ENCODE measurements around the gene C6orf15.

The C6orf15 gene

DNA sequence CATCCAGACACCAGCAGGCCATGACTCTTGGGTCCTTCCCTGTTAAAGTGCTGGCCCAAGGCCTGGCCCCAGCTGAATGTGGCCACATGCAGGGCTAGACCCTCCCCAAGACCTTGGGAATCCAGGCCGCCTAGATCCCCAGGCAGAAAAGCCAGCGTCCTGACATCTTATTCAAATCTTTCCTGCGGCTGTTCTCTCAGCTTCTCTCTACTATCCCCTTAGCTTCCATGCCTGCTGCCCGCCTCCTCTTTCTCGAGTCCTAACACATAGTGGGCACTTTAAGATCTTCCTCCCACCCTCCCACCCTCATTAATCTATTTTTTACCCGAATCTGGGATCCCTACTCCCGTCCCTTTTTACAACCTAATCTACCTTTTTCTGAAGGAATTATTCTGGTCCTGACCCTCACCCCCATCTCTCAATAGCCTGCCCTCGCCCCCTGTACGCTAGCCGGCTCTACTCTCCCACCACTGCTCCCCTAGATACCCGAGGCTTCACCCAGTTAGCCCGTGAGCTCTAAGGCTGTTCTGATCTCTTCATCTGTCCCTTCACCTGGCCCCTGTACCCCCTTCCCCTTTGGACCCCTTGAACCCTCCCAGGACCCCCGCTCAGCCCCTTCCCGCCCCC is 45.3 kb upstream of the C6orf15 start, which contains the start of gene CCHCR1:
Gene CCHCR1 (minus strand): TSS at position 290 of the 627 bp plus-strand sequence. CDS start 202 bp downstream, at position 88.
- peak within 1 kb of the TSS; percentile 86 for H3K4me3 ChIP-seq (replicated peaks; ENCODE audit: low read depth, low read length)
- DNase-seq (ENCODE audit: extremely low read depth, insufficient read length), result no peak
- TF ChIP-seq, protein P1, sequence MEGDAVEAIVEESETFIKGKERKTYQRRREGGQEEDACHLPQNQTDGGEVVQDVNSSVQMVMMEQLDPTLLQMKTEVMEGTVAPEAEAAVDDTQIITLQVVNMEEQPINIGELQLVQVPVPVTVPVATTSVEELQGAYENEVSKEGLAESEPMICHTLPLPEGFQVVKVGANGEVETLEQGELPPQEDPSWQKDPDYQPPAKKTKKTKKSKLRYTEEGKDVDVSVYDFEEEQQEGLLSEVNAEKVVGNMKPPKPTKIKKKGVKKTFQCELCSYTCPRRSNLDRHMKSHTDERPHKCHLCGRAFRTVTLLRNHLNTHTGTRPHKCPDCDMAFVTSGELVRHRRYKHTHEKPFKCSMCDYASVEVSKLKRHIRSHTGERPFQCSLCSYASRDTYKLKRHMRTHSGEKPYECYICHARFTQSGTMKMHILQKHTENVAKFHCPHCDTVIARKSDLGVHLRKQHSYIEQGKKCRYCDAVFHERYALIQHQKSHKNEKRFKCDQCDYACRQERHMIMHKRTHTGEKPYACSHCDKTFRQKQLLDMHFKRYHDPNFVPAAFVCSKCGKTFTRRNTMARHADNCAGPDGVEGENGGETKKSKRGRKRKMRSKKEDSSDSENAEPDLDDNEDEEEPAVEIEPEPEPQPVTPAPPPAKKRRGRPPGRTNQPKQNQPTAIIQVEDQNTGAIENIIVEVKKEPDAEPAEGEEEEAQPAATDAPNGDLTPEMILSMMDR (IDR thresholded peaks at IDR 0.05; ENCODE audit: insufficient read depth, low read length, poor library complexity, severe bottlenecking), result no peak
- no peaks in the 10 kb centered on the region for H3K27me3 ChIP-seq (replicated peaks; ENCODE audit: control insufficient read depth, insufficient read depth, low read length)
- H3K36me3 ChIP-seq (ENCODE audit: control insufficient read depth, insufficient read depth, low read length), result peaks cover 3% of the 10 kb centered on the region; the same call in 1 of the 2 replicates

DNA sequence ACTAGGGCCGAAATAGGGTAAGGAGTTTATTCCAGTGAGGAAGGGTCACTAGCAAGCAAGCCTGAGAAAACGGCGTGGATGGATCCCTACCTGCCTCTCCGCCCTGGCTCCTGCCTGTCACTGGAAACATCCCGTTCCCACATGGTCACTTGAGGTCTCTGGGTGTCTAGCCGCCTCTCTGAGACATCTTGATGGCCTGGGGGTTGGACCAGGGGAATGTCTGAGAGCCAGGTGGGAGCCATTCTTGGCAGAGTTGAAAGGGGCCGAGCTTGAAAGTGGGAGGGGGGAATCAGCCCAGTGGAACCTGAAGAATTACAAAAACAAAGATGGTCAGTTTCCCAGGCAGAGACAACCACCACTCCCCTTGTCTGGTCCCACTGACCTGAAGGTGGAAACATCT is 44.3 kb upstream of the C6orf15 start:
- no peaks in the 10 kb centered on the region; the same call in 1 of the 2 replicates for H3K36me3 ChIP-seq (ENCODE audit: control insufficient read depth, insufficient read depth, low read length)
- DNase-seq (ENCODE audit: extremely low read depth, insufficient read length), result no peak
- H3K4me3 ChIP-seq (replicated peaks; ENCODE audit: low read depth, low read length), result no peak overlapping the region
- TF ChIP-seq, protein P1 (IDR thresholded peaks at IDR 0.05; ENCODE audit: insufficient read depth, low read length, poor library complexity, severe bottlenecking), result no peak
- H3K27me3 ChIP-seq (replicated peaks; ENCODE audit: control insufficient read depth, insufficient read depth, low read length), result no peaks in the 10 kb centered on the region

DNA sequence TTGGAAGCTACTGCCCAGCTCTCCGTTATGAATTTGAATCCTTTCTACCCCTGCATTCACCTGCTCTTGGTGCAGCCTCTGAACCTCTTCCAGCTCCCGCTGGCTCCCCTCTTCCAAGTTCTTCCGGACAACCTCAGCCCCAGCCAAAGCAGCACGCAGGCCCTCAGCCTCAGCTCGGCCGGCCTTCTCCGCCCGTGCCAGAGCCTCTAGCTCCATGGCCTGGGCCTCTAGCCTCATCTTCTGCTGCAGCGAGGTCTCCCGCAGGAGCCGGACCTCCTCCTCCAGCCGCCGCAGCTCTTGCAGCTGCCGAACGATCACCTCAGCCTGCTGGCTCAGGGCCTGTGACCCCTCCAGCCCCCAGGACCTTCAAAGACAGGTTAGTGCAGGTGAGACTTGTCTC is 42.1 kb upstream of the C6orf15 start:
- peaks cover 5% of the 10 kb centered on the region for H3K36me3 ChIP-seq (ENCODE audit: control insufficient read depth, insufficient read depth, low read length)
- no peak for DNase-seq (ENCODE audit: extremely low read depth, insufficient read length)
- no peaks in the 10 kb centered on the region for H3K27me3 ChIP-seq (replicated peaks; ENCODE audit: control insufficient read depth, insufficient read depth, low read length)
- H3K4me3 ChIP-seq (replicated peaks; ENCODE audit: low read depth, low read length), result no peak overlapping the region
- TF ChIP-seq, protein P1 (IDR thresholded peaks at IDR 0.05; ENCODE audit: insufficient read depth, low read length, poor library complexity, severe bottlenecking), result no peak

DNA sequence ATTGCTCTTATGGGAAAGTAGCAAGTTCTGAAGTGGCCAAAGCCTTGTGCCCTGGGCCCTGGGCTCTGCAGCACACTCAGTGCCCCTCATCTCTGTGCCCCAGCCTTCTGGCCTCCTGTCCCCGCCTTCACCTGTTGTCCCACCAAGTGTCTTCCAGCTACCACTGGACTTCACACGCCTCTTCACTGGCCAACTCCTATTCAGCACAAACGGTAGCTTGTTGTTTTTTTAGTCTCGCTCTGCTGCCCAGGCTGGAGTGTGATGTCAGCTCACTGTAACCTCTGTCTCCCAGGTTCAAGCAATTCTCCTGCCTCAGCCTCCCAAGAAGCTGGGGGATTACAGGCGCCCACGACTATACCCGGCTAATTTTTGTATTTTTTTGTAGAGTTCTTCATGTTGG is 40.4 kb upstream of the C6orf15 start:
- TF ChIP-seq, protein P1 (IDR thresholded peaks at IDR 0.05; ENCODE audit: insufficient read depth, low read length, poor library complexity, severe bottlenecking), result no peak
- Histone ChIP-seq H3K27me3 (replicated peaks; ENCODE audit: control insufficient read depth, insufficient read depth, low read length) (no peaks in the 10 kb centered on the region), H3K4me3 (replicated peaks; ENCODE audit: low read depth, low read length) (no peak overlapping the region), H3K36me3 (ENCODE audit: control insufficient read depth, insufficient read depth, low read length) (peaks cover 8% of the 10 kb centered on the region)
- DNase-seq (ENCODE audit: extremely low read depth, insufficient read length), result no peak

DNA sequence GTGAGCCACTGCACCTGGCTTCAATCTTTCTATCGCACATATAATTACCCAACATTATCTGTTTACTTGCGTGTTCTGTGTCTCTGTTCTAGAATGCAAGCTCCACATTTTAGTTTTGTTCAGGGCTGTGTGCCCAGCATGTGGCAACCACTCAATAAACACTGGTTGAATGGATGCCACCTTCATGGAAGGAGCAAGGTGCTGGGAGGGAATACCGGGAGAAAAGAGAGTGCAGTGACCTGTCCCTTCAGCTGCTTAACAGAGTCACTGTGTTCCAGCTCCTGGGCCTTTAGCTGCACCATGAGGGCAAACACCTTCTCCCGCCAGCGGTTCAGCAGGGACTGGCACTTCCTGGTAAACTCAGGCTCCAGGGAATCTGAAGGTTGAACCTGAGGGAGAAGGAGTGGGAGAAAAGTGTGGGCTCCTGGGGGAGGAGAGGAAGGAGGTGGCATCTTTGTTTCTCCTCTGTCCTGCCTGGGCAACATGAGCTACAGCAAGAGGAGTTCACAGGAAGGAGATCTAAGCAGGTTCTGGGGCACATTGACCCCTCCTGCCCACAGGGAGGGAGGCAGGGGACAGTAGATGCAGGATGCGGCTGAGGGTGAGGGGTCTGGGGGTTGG is 37.6 kb upstream of the C6orf15 start:
- TF ChIP-seq, protein P1 (IDR thresholded peaks at IDR 0.05; ENCODE audit: insufficient read depth, low read length, poor library complexity, severe bottlenecking), result no peak
- H3K36me3 ChIP-seq (ENCODE audit: control insufficient read depth, insufficient read depth, low read length), result peaks cover 8% of the 10 kb centered on the region
- H3K27me3 ChIP-seq (replicated peaks; ENCODE audit: control insufficient read depth, insufficient read depth, low read length), result no peaks in the 10 kb centered on the region

More for the DNA sequence above, 37.6 kb upstream of the C6orf15 start:
- no peak overlapping the region for H3K4me3 ChIP-seq (replicated peaks; ENCODE audit: low read depth, low read length)
- DNase-seq (ENCODE audit: extremely low read depth, insufficient read length), result no peak
